NCI-H524 (cell line): ENCODE results near the gene PRKN.
A peak's percentile ranks its signal among the peaks of the same experiment; 100 is the strongest.

ENCODE experiments used
- DNase-seq, 2 experiments: peaks; one replicate each; lab custom pipeline; 2025; lab: John Stamatoyannopoulos, UW

PRKN gene

DNA sequence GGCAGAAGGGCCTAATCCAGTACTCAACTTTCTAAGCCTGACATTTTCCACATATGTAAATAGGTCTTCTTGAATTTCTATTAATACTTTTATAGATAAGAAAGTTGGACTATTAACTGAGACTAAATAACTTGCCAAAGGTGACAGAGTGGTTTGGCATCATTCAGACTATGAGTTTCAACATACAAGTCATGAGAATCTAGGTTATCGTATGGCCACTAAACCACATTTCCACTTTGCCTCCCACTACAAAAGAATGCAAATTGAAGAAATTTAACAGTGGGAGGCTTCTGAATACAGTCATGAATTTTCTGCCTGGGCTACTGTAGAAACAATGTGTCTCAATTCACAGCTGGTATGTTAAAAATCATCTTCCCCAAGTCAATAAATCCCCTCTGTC lies 922.7 kb downstream of the PRKN start:
- no peak for DNase-seq

DNA sequence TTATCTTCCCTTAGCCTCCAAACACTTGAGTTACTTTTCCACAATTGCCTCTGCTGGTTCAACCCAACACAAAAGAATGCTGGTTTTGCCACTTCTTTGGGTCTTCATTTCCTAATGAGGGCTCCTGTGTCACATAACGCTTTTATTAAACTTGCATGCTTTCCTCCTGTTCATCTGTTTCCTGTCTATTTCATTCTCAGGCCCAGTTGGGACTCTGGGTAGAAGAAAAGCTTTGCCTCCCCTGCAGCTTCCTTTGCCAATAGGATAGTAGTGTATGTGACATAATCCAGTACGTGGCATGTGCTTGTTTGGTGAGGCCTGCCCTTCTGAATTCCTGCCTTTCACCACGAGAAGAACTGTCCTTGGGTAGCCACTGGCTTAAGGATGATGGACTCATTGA lies 924.4 kb downstream of the PRKN start:
- DNase-seq: no peak

DNA sequence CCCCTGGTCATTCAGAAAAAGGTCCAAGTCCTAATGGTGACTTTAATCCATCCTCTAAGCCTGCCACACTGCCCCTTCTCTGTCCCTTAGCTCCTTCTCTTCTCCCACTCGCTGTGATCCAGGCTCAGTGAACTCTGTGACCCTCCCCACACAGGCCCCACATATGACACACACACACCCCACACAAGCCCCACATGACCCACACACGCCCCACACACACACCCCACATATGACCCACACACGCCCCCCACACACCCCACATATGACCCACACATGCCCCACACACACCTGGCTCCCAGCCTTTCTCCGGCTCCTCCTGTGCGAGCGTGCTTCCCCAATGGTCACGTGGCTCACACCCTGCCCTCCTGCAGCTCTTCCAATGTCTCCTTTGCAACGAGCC lies 925.3 kb downstream of the PRKN start:
- DNase-seq: no peak

DNA sequence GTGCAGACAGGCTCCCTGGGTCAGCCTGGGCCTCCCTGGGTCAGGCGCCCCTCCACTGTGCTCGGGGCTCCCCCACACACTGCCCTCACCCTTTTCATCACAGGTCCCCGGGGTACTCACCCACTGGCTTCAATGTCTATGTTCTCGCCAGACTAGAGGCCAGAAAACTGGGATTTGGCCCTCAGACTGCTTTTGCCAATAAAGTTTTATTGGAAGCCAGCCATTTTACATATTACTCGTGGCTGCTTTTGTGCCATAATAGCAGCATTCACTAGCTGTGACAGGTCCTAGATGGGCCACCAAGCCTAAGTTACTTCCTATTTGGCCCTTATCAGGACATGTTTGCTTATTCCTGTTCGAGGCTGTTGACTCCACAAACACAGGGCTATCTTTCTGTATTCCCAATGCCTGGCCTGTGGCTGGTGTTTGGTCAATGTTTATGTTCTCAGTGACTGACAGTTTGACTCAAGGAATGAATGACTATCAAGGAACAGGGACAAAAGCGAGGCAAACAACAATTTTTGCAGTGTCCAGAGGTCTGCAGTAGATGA lies 928.6 kb downstream of the PRKN start:
- DNase-seq: no peak

DNA sequence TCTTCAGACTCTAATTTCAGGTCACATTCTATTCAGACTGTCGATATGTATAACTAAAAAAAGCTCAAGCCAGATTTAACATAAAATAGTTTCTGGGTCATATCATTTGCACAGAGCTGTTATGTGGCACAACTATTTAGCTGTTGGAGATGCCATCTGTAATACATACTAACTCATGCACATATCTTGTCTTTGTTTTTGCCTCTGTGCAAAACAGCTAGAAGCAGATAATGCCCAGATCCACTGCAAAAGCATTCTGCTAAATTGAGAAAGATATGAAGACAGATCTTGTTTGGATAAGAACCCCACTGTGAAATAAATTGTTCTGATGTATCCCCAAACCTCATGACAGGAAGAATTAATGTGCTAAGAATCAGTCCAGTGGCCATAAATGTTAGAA lies 930.9 kb downstream of the PRKN start:
- DNase-seq: no peak

DNA sequence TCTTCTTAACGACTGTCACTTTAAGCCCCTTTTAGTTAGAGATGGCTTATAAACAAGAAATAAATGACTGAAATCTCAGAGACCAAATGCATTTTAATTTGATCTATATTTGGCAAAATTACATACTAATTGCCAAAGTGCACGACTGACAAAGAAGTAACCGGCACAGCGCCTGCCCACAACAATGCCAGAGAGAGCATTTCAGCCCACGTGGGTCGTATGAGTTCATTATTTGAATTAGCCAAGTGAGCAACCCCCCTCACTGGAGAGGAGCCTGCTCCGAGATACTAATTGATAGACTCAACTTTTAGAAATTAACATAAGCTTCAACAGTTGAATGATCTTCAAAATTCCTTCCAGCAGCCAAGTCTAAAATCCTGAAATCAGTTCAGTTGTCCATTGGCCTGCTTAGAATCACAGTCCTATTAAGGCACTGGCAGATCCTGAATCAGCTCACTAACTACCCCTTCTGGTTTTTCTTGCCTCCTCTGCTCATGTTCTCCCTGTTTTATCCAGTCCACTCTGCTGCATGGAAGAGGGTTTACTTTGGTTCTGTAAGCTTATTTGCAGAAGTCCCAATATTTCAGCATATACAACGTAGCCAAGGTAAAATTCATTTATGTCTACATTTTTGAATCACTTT lies 934.6 kb downstream of the PRKN start:
- DNase-seq: no peak

DNA sequence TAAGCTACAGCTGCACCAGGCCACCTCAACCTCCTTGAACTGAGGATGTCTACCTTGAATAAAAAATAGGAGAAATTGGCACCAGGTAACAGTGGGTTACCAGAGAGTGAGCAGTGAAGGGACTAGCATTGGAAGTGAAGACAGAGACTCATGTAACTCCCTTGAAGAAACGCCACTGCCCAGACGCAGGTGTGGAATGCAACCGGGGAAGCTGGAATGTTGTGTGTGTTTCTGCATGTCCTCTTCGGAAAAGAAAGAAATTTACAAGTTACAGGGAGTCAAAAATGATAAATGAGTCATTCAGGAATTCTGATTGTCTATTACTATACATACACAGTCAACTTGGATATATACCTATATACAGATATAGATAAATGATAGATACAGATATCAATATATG lies 939.0 kb downstream of the PRKN start:
- no peak for DNase-seq

DNA sequence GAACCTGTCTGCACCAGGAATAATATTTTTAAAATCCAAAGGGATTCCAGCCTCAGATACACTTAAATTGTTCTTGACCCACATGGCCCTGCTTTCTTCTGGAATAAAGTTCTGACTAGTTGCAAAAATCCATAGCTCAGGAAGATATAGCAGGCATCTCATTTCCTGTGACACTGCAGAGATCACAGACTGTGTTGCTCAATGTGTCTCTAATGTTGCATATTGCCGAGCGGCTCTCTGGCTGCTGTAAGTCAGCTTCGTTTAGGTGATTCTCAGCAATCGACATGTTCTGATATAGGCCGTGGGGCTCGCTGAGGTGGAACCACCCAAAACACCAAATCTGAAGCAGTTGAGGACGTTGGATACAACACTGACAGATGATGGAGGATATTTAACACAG lies 955.4 kb downstream of the PRKN start:
- no peak for DNase-seq

DNA sequence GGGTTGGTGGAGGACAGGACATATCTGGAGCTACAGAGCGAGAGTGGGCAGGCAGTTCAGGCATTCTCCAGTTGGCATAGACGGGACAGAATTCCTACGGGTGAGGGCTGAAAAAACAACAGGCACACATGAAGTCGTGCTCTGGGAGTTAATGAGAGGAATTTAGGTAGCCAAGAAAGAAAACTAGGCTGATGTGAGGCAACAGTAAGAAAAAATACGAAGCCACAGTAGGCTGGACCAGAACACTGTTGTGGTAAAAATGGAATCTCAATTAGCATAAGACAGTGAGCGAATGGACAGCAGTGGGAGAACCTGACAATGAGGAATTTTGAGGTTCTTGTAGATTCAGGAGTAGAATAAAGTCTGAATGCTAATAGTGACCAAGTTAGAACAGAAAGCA lies 965.6 kb downstream of the PRKN start:
- no peak for DNase-seq

DNA sequence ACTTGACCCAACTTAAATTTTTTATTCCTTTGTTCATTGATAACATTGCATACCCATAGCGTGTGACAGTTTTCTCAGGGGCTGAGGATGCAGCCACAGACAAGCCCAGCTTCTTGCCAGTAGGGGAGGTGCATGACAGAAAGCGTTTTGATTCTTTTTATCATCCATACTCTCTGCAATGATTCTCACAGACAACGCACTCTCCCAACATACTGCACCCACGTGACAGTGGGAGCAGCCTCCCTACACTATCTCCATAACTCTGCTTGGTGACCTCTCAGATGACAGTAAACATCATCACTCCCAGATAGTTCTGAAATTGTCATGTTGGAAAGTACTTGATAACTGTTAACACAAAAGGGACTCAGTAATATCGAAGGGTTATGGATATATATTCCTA lies 972.5 kb downstream of the PRKN start:
- DNase-seq: no peak

DNA sequence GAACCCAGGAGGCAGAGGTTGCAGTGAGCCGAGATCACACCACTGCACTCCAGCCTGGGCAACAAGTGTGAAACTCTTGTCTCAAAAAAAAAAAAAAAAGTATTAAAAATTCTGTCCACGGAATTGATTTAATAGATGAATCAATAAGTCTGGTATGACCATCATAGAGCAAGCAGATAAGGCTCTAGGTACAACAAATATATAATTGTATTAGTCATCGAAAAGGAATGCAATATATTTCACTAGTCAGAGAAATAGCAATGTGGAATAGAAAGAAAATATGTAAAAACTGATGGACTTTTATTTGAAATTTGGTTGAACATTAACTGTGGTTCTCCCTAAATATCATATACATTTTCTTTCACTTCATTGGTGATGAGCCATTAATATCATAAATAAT lies 976.9 kb downstream of the PRKN start:
- no peak for DNase-seq

DNA sequence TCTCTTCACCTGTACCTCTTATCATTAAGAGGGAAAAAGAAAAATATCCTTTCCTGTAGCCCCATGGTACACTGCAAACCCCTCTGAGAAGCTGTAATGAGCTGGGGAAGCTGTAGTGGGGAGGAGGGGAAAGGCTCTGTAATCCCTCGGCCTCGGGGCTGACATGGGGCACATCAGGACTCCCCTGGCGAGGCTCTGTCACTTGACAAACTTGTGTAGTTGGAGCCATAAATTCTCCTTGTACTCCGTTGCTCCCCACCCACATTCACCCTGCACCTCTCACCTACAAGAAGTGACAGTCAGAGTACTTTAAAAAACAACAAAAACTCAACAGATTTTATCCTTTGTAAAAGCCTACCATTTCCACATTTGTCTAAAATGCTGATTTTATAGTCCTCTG lies 978.0 kb downstream of the PRKN start:
- DNase-seq: no peak

DNA sequence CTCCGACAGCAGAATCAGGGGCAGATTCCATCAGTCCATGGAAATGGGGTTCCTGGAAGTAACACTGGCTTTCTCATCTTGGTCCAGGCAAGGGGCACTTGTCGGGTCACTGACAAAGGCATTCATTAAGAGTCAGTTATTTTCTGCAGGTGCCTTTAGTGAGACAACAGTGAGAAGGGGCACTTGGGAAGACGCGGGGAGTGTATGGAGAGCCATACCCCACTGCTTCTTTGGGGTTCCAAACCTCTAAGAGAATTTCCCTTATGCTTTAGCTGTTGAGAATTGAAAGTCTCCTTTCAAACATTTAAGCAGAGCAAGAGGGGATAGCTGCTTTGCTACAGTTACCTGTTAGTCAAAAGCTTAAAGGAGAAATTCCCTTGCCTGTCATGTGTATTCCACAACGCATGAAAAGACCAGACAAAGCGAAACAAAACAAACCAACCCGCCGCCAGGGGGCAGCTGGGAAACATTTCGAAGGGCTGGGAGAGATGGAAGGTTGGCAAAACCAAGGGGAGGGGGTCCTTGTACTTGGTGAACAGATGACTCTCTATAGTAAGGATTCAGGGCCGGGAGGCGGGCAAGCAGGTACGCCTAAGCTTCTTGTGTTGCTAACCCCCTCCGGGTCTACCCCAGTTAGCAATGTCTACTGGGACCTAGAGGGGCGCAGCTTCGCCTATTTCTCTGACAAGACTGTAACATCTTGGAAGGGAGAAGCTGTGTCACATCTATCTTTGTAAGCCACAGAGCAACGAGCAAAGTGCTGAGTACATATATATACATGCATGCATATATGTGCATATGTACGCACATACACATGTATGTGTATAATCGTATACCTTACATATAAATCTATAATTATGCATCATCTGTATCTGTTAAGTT lies 978.8 kb downstream of the PRKN start:
- DNase-seq: peak; percentile 71 to 74

DNA sequence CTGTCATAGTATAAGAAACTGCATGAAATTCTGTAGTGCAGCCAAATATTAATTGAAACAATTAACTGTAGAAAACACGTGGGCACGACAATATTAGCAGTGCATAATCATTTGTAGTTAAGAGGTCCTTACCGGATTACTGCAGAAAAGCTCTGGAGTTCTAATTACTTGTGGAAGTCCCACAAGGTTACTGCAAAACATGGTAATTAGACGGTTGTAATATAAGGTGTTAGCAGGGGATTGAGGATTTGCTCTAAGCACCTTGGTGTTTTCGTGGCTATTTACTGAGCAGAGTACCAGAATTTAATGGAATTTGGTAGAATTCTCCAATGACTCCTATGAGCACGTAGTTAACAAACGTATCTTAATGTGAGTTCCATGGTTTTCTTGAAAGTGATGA lies 980.1 kb downstream of the PRKN start:
- peak; percentile 62 to 83 for DNase-seq

DNA sequence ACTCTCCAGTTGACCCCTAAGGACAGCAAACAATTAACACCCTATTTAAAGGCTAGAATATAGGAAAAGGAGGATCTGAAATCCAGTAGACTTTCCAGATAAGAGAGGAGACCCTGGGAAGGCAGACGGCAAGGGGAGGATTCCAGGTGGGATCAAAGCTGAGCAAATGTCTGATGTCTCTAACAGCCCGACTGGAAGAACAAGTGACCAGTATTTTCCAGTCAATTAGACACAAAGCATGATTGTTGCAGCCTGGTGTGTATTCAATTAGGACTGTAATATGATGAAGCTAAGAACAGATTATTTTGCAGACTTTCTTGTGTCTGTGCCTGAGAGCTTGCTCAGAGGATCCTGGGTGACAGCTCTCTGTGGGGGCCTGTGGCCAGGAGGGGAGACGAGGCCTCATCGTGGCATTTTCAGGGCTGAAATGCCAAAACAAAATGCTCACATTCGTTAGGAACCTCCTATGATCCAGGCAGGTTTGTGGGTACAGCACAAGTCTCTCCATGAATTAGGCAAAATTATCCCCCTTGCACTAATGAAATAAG lies 981.9 kb downstream of the PRKN start:
- DNase-seq: peak in 1 of 2 experiments; percentile 40

DNA sequence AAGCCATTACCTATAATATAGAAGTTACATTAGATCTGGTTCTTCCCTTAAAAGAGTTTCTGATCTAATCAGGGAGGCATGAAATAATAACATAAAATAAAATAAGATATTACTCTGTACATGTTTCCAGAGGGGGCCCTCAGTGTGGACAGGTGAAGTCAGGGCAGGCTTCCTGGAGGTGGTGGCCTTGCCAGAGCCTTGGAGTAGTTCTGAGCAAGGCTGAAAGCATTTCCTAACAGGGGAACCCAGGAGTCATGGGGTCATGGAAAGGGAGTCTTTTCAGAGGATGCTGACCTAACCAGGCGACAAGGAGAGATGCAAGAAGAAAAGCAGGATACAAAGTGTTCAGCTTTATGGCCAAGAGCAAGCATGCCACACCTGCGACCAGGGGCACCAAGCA lies 982.4 kb downstream of the PRKN start:
- DNase-seq: no peak

DNA sequence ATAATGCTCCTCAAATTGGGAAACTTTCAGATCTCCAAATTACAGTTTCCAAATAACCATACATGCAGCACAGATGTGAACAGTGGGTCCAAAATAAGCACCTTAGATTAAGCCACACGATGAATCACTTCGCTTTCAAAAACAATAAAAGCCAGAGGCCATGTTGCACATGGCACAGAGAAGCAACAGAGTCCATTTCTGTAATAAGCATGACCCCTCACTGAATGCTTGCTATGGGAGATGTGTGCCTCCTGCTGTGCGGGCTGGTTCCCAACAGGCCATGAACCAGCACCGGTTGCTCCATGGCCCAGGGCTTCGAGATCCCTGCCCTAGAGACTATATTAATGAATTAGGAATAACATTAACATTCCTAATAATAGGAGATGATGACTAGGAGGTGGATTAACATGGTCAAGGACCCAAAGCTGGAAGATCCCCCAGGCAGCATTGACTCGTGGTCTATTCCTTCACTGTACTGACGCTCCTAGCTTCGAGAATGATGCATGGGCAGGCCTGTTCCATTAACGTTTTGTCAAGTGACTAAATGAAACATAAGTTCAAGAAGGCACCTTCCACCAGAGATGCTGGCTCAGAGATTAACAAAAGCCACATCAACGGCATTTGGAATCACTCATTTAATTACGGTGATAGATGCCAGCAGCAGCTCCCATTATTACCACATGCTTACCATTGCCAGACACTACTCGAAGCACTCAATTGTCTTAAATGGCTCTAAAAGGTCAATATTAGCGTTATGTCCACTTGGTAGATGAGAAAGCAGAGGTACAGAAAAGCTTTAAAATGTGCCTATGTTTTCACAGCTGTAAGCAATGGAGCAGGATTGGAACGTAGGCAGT lies 983.1 kb downstream of the PRKN start:
- no peak for DNase-seq

DNA sequence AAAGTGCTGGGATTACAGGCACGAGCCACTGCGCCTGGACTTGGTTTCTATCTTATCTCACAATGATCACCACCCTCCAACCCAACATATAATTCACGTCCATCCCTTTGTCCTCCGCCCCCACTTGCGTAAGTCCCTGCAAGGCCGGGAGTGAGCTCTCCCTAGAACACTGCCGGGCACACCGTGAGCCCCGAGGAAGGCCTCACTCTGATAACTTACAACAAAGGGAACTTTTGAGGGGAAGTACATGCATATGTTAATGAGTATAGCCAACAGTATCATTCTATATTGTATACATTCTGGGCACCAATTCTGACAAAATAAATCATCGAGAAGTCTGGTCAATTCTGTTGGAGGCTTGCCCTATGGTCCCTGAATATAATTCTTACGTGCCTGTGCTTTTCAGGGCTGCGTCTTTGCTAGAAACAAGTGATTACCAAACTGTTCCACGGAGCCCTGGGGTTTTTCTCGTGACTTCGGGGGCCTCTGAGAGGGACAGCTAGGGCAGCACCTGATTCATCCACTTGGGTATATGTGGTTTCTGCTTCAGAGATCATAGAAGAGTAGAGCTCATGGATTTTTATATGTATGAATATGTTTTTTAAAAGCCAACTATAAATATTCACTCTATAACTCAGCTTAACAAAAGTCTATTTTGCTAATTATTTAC lies 983.9 kb downstream of the PRKN start:
- DNase-seq: no peak

DNA sequence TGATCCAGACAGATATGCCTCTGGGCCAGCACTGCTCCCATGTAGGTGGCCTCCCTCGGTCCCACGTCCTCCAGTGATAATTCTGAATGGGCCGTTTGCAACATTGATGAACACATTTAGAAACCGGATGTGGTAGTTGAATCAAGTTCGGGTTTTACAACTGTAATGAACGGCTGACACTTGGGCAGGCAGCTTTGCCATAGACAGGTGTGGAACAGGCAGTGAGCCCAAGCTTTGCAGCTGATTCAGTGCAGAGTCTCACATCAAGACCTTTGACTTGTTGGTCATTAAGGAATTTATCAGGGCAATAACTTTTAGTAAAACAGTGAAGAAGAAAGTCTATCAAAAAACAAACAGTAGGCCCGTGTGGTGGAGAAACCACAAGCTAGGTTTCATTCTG lies 987.1 kb downstream of the PRKN start:
- no peak for DNase-seq

DNA sequence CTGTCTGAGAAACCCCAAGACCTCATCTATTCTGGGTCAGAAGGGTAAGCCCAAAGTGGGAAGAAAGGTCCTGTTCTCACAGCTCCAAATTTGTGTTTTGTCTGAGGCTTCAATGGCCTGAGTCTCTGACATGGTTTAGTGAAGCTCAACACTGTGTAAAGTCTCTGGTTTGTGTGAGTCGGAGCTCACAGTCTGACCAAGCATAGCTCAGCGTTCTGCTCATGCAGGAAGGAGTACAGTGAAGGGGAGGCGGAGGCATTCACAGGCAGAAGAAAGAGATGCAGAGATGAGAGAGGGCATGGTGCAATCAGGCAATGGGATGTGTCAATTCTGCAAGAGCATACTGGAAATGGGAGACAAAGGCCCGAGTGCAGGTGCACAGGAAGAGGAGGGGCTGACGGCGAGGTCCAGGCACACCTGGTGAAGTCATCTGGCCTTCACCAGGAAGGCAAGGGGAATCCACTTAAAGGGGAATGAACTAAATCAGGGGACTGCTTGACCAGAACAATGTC lies 990.7 kb downstream of the PRKN start:
- no peak for DNase-seq

DNA sequence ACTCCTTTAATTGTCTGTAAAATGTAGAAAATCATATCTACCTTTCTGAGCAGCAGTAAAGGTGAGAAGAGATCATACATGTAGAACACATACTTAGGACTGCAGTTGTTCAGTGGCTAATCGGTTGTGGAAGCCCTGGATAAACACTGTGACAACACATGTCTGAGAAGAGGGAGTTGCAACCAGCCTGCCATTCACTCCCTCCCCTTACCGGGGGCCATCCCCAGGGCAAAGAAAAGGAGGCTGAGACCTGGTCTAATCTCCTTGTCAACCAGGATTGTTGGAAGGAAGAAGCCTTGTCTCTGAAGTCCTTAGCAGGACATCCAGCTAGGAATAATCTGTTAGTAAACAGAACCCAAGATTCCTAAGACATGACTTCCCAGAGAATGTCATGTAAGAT lies 991.2 kb downstream of the PRKN start:
- DNase-seq: no peak
